Trophoblast cell (in vitro differentiated cells and primary cell): ENCODE results near the gene RREB1. TPM values are rescaled to one million over a fixed set of nuclear protein-coding genes. Genes with fewer than 3 reads are reported as not detected.

Experiments used
- DNase-seq, 2 donors: peaks; one replicate each; pipeline ENCODE4 v3.0.0-alpha.2; 2016
- H2AFZ ChIP-seq: 2 replicates; pipeline ENCODE4 v1.6.1; 2013; ENCODE audit warnings: low read length, moderate library complexity, mild to moderate bottlenecking; ENCODE audit not compliant: insufficient read depth, poor library complexity
- H2AK5ac ChIP-seq: 2 replicates; pipeline ENCODE4 v1.6.1; 2013; ENCODE audit warnings: mild to moderate bottlenecking, low read length
- H2BK120ac ChIP-seq: 2 replicates; pipeline ENCODE4 v1.6.1; 2013; ENCODE audit warnings: low read length, mild to moderate bottlenecking, moderate library complexity; ENCODE audit not compliant: insufficient read depth, poor library complexity
- H2BK12ac ChIP-seq: 2 replicates; pipeline ENCODE4 v1.6.1; 2013; ENCODE audit warnings: mild to moderate bottlenecking, low read length, moderate library complexity
- H2BK5ac ChIP-seq: 2 replicates; pipeline ENCODE4 v1.6.1; 2013; ENCODE audit warnings: low read length, low read depth, moderate library complexity, mild to moderate bottlenecking; ENCODE audit not compliant: poor library complexity
- H3K14ac ChIP-seq: 2 replicates; pipeline ENCODE4 v1.6.1; 2013; ENCODE audit warnings: mild to moderate bottlenecking, low read length
- H3K18ac ChIP-seq: 2 replicates; pipeline ENCODE4 v1.6.1; 2013; ENCODE audit warnings: mild to moderate bottlenecking, low read length
- H3K23ac ChIP-seq: 2 replicates; pipeline ENCODE4 v1.6.1; 2013; ENCODE audit warnings: low read length
- H3K27ac ChIP-seq: 2 replicates; pipeline ENCODE4 v1.5.1; 2013; ENCODE audit warnings: low read depth, mild to moderate bottlenecking, inconsistent platforms, low read length, moderate library complexity
- H3K27me3 ChIP-seq: 2 replicates; pipeline ENCODE4 v1.6.1; 2013; ENCODE audit warnings: inconsistent platforms, mild to moderate bottlenecking, low read length, moderate library complexity; ENCODE audit not compliant: insufficient read depth
- H3K36me3 ChIP-seq, 2 experiments: 1 replicate in 1 of 2; 2 replicates in 1 of 2; pipeline ENCODE4 v1.6.1; 2013; ENCODE audit warnings: low read length in 2 of 2, mild to moderate bottlenecking in 2 of 2, moderate library complexity in 1 of 2; ENCODE audit not compliant: insufficient read depth in 2 of 2, control insufficient read depth in 1 of 2
- H3K4ac ChIP-seq: 2 replicates; pipeline ENCODE4 v1.6.1; 2013; ENCODE audit warnings: low read depth, mild to moderate bottlenecking, low read length, moderate library complexity
- H3K4me1 ChIP-seq, 2 experiments: 1 replicate in 1 of 2; 2 replicates in 1 of 2; pipeline ENCODE4 v1.6.1; 2013; ENCODE audit warnings: low read length in 2 of 2, mild to moderate bottlenecking in 2 of 2, moderate library complexity in 1 of 2; ENCODE audit not compliant: insufficient read depth in 2 of 2, control insufficient read depth in 1 of 2
- H3K4me2 ChIP-seq: 2 replicates; pipeline ENCODE4 v1.6.1; 2013; ENCODE audit warnings: inconsistent platforms, mild to moderate bottlenecking, low read length, moderate library complexity
- H3K4me3 ChIP-seq: 2 replicates; pipeline ENCODE4 v1.5.1; 2013; ENCODE audit warnings: mild to moderate bottlenecking, low read depth, low read length, inconsistent platforms
- H3K79me1 ChIP-seq: one replicate; pipeline ENCODE4 v1.6.1; 2013; ENCODE audit warnings: low read length
- H3K79me2 ChIP-seq: 2 replicates; pipeline ENCODE4 v1.6.1; 2013; ENCODE audit warnings: low read length, mild to moderate bottlenecking; ENCODE audit not compliant: control insufficient read depth, insufficient read depth, poor library complexity
- H3K9ac ChIP-seq: 2 replicates; pipeline ENCODE4 v1.6.1; 2013; ENCODE audit warnings: mild to moderate bottlenecking, low read length
- H3K9me3 ChIP-seq: 2 replicates; pipeline ENCODE4 v1.6.1; 2013; ENCODE audit warnings: low read depth, mild to moderate bottlenecking, control low read depth, inconsistent platforms, low read length; ENCODE audit not compliant: insufficient read depth
- H4K12ac ChIP-seq: 2 replicates; pipeline ENCODE4 v1.6.1; 2013; ENCODE audit warnings: low read depth, mild to moderate bottlenecking, low read length, moderate library complexity
- H4K8ac ChIP-seq: 2 replicates; pipeline ENCODE4 v1.6.1; 2013; ENCODE audit warnings: low read depth, mild to moderate bottlenecking, low read length, moderate library complexity
- H4K91ac ChIP-seq: one replicate; pipeline ENCODE4 v1.6.1; 2013; ENCODE audit warnings: low read depth, mild to moderate bottlenecking, low read length, moderate library complexity
- WGBS: extraction: QIAGEN DNeasy Blood & Tissue Kit; methylation state at CpG from one replicate; pipeline ENCODE4 v1.1.7; 2013; ENCODE audit warnings: missing lambda C conversion rate; ENCODE audit not compliant: insufficient read length, insufficient coverage; ENCODE audit errors: extremely low coverage; 5-methylcytosine and 5-hydroxymethylcytosine counted together
- polyA plus RNA-seq: library from polyadenylated mRNA; stranded (reverse); fragments of 200-250 nt; gene quantifications from 2 replicates; pipeline ENCODE4 v1.2.3, GENCODE V29; 2013

Gene RREB1
- polyA plus RNA-seq = 45.6 and 46.8 TPM in 2 replicates

GRCh38 chr6:7107578-7108195 lies at the start of gene RREB1:
TSS of gene RREB1 (plus strand) at chr6:7107961. CDS start at chr6:7181912, 73,951 bp downstream.
- H3K4me2 ChIP-seq = peak within 1 kb of the TSS; percentile 90
- peaks cover 8 to 16% of the 10 kb centered on the region in 2 experiments for H3K4me1 ChIP-seq
- no peaks in the 10 kb centered on the region for H3K9me3 ChIP-seq
- H2BK12ac ChIP-seq = peak within 1 kb of the TSS; percentile 93
- H3K79me2 ChIP-seq = peaks cover 20% of the 10 kb centered on the region
- no peaks in the 10 kb centered on the region for H3K36me3 ChIP-seq
- peak within 1 kb of the TSS; percentile 96 for H4K8ac ChIP-seq
- H3K23ac ChIP-seq = no peak within 1 kb of the TSS
- peak within 1 kb of the TSS; percentile 94 for H3K9ac ChIP-seq
- DNase-seq = peak; percentile 36 to 58
- peak within 1 kb of the TSS; percentile 99 for H3K18ac ChIP-seq
- peak within 1 kb of the TSS; percentile 99 for H3K14ac ChIP-seq
- H3K4me3 ChIP-seq = peak within 1 kb of the TSS; percentile 98
- WGBS = no CpG with 5 or more reads among the region's 59 CpGs
- H2AFZ ChIP-seq = peak within 1 kb of the TSS; percentile 94
- H2BK5ac ChIP-seq = peak within 1 kb of the TSS; percentile 99
- peak within 1 kb of the TSS; percentile 96 for H3K4ac ChIP-seq
- peak within 1 kb of the TSS; percentile 92 for H4K12ac ChIP-seq
- no peaks in the 10 kb centered on the region for H3K27me3 ChIP-seq
- peak within 1 kb of the TSS; percentile 97 for H2AK5ac ChIP-seq
- H2BK120ac ChIP-seq = peak within 1 kb of the TSS; percentile 96
- peak within 1 kb of the TSS; percentile 94 for H3K27ac ChIP-seq
- peaks cover 31% of the 10 kb centered on the region for H3K79me1 ChIP-seq
- H4K91ac ChIP-seq = peak within 1 kb of the TSS; percentile 99

GRCh38 chr6:7058250-7058923 lies 49.4 kb upstream of the RREB1 start:
- Histone ChIP-seq H3K4me2 (peak overlapping the region; percentile 24), H3K4me1 (peaks cover 9 to 15% of the 10 kb centered on the region in 2 experiments), H3K9me3 (no peaks in the 10 kb centered on the region), H3K9ac (no peak overlapping the region), H2AK5ac (no peak overlapping the region), H3K4ac (peak overlapping the region; percentile 21), H2AFZ (no peak overlapping the region), H3K18ac (peak overlapping the region; percentile 21), H3K79me2 (no peaks in the 10 kb centered on the region), H3K4me3 (no peak overlapping the region), H4K8ac (no peak overlapping the region), H4K12ac (no peak overlapping the region), H3K27me3 (no peaks in the 10 kb centered on the region), H2BK120ac (peak overlapping the region; percentile 44), H3K36me3 (no peaks in the 10 kb centered on the region), H3K23ac (no peak overlapping the region), H2BK12ac (peak overlapping the region; percentile 60), H3K14ac (no peak overlapping the region), H3K79me1 (peaks cover 13% of the 10 kb centered on the region), H2BK5ac (peak overlapping the region; percentile 76), H3K27ac (peak overlapping the region; percentile 77), H4K91ac (peak overlapping the region; percentile 28)
- peak; percentile 24 to 70 for DNase-seq
- WGBS = no CpG with 5 or more reads among the region's 4 CpGs

GRCh38 chr6:7060769-7061516 lies 46.8 kb upstream of the RREB1 start:
- H4K8ac ChIP-seq = peak overlapping the region; percentile 54
- no peak overlapping the region for H3K18ac ChIP-seq
- no peak overlapping the region for H3K9ac ChIP-seq
- no peak overlapping the region for H2AK5ac ChIP-seq
- no peaks in the 10 kb centered on the region for H3K36me3 ChIP-seq
- H3K14ac ChIP-seq = peak overlapping the region; percentile 60
- H3K4ac ChIP-seq = peak overlapping the region; percentile 15
- peak overlapping the region; percentile 69 for H2BK12ac ChIP-seq
- H4K12ac ChIP-seq = no peak overlapping the region
- H3K9me3 ChIP-seq = no peaks in the 10 kb centered on the region
- DNase-seq = peak in 1 of 2 donors; percentile 83
- H3K27me3 ChIP-seq = no peaks in the 10 kb centered on the region
- peak overlapping the region; percentile 51 for H3K27ac ChIP-seq
- peaks cover 9 to 15% of the 10 kb centered on the region in 2 experiments for H3K4me1 ChIP-seq
- no CpG with 5 or more reads among the region's 6 CpGs for WGBS
- peaks cover 13% of the 10 kb centered on the region for H3K79me1 ChIP-seq
- H2BK5ac ChIP-seq = peak overlapping the region; percentile 64
- no peaks in the 10 kb centered on the region for H3K79me2 ChIP-seq
- H2AFZ ChIP-seq = no peak overlapping the region
- H4K91ac ChIP-seq = peak overlapping the region; percentile 70
- H3K4me2 ChIP-seq = no peak overlapping the region
- no peak overlapping the region for H3K23ac ChIP-seq
- H3K4me3 ChIP-seq = no peak overlapping the region
- peak overlapping the region; percentile 78 for H2BK120ac ChIP-seq

- no peak overlapping the region for H4K8ac ChIP-seq
- no peak overlapping the region for H3K27ac ChIP-seq
- H4K91ac ChIP-seq = peak overlapping the region; percentile 45
- no peak overlapping the region for H3K14ac ChIP-seq
- no peak overlapping the region for H2AFZ ChIP-seq
- no peak for DNase-seq
- H2AK5ac ChIP-seq = peak overlapping the region; percentile 80
- no peak overlapping the region for H2BK12ac ChIP-seq
- no peak overlapping the region for H2BK120ac ChIP-seq
- H3K9me3 ChIP-seq = no peaks in the 10 kb centered on the region
- no peak overlapping the region for H4K12ac ChIP-seq
- no peaks in the 10 kb centered on the region for H3K27me3 ChIP-seq
- no peak overlapping the region for H3K23ac ChIP-seq
- no peaks in the 10 kb centered on the region for H3K36me3 ChIP-seq
- peaks cover 13% of the 10 kb centered on the region for H3K79me1 ChIP-seq
- no peak overlapping the region for H3K18ac ChIP-seq
- no peak overlapping the region for H3K9ac ChIP-seq
- peaks cover 9 to 14% of the 10 kb centered on the region in 2 experiments for H3K4me1 ChIP-seq
- H3K79me2 ChIP-seq = no peaks in the 10 kb centered on the region
- H3K4ac ChIP-seq = no peak overlapping the region
- no peak overlapping the region for H2BK5ac ChIP-seq
- WGBS = no CpG with 5 or more reads among the region's 11 CpGs
- no peak overlapping the region for H3K4me3 ChIP-seq
- no peak overlapping the region for H3K4me2 ChIP-seq
Measured at GRCh38 chr6:7062451-7063162, 45.2 kb upstream of the RREB1 start.
